NCI-H146 treated with DMSO at 0.1 percent for 48 hours (cell line): Measurements from ENCODE around the gene FITM2.

ENCODE experiments used
- DNase-seq: peaks from one replicate; lab custom pipeline; 2025; ENCODE audit not compliant: unreplicated experiment; lab: John Stamatoyannopoulos, UW

Gene FITM2

GRCh38 chr20:44284032-44284431, 27.0 kb downstream of the FITM2 start:
- DNase-seq: no peak

GRCh38 chr20:44282192-44282591, 28.8 kb downstream of the FITM2 start:
- DNase-seq: no peak

- DNase-seq: no peak
Measured at GRCh38 chr20:44280387-44280786, 30.6 kb downstream of the FITM2 start.

GRCh38 chr20:44279228-44279627, 31.8 kb downstream of the FITM2 start:
- DNase-seq: no peak

GRCh38 chr20:44274303-44275017, 36.5 kb downstream of the FITM2 start:
- DNase-seq: no peak

- DNase-seq: no peak
Measured at GRCh38 chr20:44273231-44274215, 37.5 kb downstream of the FITM2 start.

GRCh38 chr20:44271915-44272663, 38.9 kb downstream of the FITM2 start:
- DNase-seq: peak; percentile 85

GRCh38 chr20:44268802-44269201, 42.2 kb downstream of the FITM2 start:
- no peak for DNase-seq

GRCh38 chr20:44264287-44264686, 46.7 kb downstream of the FITM2 start:
- no peak for DNase-seq

GRCh38 chr20:44258226-44258890, 52.6 kb downstream of the FITM2 start:
- no peak for DNase-seq

- no peak for DNase-seq
Measured at GRCh38 chr20:44256961-44257360, 54.0 kb downstream of the FITM2 start.

GRCh38 chr20:44255942-44256341, 55.1 kb downstream of the FITM2 start:
- DNase-seq: no peak

GRCh38 chr20:44254073-44254472, 56.9 kb downstream of the FITM2 start:
- DNase-seq: no peak

- no peak for DNase-seq
Measured at GRCh38 chr20:44253528-44253927, 57.5 kb downstream of the FITM2 start.
